ENCODE data around the gene KCNT1. TPM values are rescaled to one million over a fixed set of nuclear protein-coding genes. Genes with fewer than 3 reads are reported as not detected.

The KCNT1 gene
- polyA plus RNA-seq, 3 donors, result 0.09 to 0.90 (median 0.11) TPM

Other genes starting within 250 kb of the KCNT1 start
- 10 to 100 TPM; 34.1 to 37.1 (median 36.0) TPM for gene PPP1R26, start 222.4 kb upstream of the KCNT1 start, polyA plus RNA-seq (ENCODE audit: insufficient read length in 3 of 3)
- 10 to 100 TPM; 52.6 to 61.0 (median 59.1) TPM for gene MRPS2, start 201.5 kb upstream of the KCNT1 start, polyA plus RNA-seq (ENCODE audit: insufficient read length in 3 of 3)
- gene LCN1, start 180.7 kb upstream of the KCNT1 start, polyA plus RNA-seq (ENCODE audit: insufficient read length in 3 of 3), result not detected
- under 1 TPM in 2 of 3 donors, not detected in 1; 0.23 to 0.30 TPM for gene OBP2A, start 156.1 kb upstream of the KCNT1 start, polyA plus RNA-seq (ENCODE audit: insufficient read length in 3 of 3)
- gene PAEP, start 140.4 kb upstream of the KCNT1 start, polyA plus RNA-seq (ENCODE audit: insufficient read length in 3 of 3), result under 1 TPM in 2 of 3 donors, not detected in 1; 0.20 to 0.38 TPM
- not detected for gene GLT6D1, start 62.6 kb upstream of the KCNT1 start, polyA plus RNA-seq (ENCODE audit: insufficient read length in 3 of 3)
- not detected for gene LCN9, start 38.9 kb upstream of the KCNT1 start, polyA plus RNA-seq (ENCODE audit: insufficient read length in 3 of 3)
- gene SOHLH1, start 2.7 kb upstream of the KCNT1 start, polyA plus RNA-seq (ENCODE audit: insufficient read length in 3 of 3), result not detected
- 10 to 100 TPM; 22.0 to 29.0 (median 26.0) TPM for gene CAMSAP1, start 205.4 kb downstream of the KCNT1 start, polyA plus RNA-seq (ENCODE audit: insufficient read length in 3 of 3)

Data from renal pelvis (tissue), 3 donors.